Activated CD8-positive, alpha-beta memory T cell treated with anti-CD3 and anti-CD28 coated beads for 48 hours (primary cell): ENCODE results near the gene DIP2B.
"Not testable (repeated sequence)": the region's sequence is repeated elsewhere in the genome, so short reads cannot be mapped to it uniquely, and the experiment has no call there.

ENCODE experiments used
- DNase-seq, 3 experiments: peaks; one replicate each; pipeline ENCODE4 v3.0.0-alpha.2; 2020; ENCODE audit warnings: low read depth in 2 of 3, low spot score in 2 of 3

DIP2B gene

DNA sequence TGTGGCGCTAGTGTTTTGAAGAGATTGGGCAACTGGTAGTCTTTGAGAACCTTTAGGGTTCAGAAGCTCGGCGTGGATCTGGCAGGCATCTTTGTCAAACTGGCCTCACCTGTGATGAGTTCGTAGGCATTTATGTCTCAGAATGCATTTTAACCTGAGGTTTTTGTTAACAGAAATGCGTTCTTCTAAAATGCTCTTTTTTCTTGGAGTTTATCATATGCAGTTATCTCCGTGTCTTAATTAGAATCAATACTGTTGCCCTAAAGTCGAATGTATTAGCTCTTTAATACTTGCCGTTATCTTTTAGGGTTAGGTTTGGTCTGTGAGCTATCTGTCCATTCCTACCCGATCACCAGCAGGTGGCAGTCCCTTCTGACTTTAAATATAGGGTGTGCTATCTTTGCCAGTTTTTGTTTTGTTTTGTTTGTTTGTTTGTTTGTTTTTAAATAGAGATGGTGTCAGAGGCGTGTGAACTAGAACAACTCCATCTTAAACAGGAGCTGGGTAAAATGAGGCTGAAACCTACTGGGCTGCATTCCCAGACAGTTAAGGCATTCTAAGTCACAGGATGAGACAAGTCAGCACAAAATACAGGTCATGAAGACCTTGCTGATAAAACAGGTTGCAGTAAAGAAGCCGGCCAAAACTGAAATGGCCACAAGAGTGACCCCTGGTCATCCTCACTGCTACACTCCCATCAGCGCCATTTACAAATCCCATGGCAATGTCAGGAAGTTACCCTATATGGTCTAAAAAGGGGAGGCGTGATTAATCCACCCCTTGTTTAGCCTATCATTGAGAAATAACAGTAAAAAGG lies 260.5 kb downstream of the DIP2B start:
- no peak for DNase-seq

DNA sequence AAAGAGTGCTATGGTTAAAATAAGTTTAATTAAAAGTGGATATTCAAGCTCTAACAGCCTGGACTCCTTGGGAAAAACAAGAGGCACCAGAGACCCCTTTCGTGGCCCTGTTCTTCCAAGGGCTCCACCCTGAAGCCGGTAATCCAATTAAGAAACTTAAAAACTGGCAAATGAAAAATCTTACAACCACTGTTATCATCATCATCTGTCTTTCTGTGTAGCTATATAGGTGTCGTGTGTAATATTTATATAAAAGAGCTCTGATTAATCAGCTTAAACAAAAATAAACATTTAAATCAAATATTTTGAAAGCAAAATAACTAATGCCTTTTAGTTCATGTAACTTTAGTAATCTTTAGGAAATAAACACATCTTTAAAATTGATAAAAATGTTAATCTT lies 263.6 kb downstream of the DIP2B start:
- no peak for DNase-seq

DNA sequence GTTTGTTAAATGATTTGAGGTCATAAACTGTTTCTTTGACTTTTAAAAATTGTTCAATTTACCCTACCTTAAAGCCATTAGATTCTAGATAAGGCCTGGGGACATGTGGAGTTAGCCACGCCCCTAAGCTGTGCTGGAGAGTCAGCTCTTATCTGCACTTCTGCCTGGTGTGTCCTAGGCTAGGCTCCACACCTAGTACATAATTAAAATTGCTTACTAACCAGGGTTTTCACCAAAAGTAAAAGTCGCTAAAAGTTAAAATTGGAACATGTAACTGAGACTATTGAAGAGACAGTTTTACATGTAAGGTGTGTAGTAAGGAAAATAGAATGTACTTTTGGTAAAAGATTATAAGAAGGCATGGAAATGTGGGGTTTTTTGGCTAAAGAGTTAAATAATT lies 264.0 kb downstream of the DIP2B start:
- DNase-seq: not testable (repeated sequence)

DNA sequence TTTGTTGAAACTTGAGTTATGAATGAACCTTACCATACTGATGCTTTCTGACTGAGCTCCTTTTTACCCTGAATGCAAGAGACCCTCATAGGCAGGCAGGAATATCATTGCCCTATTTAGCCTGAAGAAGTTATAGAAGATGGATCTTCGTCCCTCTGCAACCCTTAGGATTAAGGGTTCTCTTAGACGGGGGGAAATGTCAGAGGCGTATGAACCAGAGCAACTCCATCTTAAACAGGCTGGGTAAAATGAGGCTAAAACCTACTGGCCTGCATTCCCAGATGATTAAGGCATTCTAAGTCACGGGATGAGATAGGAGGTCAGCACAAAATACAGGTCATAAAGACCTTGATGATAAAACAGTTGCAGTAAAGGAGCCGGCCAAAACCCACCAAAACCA lies 266.6 kb downstream of the DIP2B start:
- DNase-seq: no peak

DNA sequence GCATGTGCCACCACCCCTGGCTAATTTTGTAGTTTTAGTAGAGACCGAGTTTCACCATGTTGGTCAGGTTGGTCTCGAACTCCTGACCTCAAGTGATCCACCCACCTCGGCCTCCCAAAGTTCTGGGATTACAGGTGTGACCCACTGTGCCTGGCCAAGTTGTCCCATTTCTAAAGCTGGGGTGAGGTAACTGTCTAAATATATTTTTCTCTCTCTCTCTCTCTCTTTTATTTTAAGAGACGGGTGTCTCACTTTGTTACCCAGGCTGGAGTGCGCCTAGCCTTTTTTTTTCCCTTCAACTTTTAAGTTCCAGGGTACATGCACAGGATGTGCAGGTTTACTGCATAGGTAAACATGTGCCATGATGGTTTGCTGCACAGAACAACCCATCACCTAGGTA lies 267.7 kb downstream of the DIP2B start:
- DNase-seq: no peak

DNA sequence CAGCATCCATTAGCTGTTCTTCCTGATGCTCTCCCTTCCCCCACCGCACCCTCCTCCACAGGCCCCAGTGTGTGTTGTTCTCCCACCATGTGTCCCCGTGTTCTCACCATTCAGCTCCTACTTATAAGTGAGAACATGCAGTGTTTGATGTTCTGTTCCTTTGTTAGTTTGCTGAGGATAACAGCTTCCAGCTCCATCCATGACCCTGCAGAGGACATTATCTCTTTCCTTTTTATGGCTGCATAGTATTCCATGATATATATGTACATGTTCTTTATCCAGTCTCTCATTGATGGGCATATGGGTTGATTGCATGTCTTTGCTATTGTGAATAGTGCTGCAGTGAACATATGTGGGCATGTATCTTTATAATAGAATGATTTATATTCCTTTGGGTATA lies 268.1 kb downstream of the DIP2B start:
- DNase-seq: no peak

DNA sequence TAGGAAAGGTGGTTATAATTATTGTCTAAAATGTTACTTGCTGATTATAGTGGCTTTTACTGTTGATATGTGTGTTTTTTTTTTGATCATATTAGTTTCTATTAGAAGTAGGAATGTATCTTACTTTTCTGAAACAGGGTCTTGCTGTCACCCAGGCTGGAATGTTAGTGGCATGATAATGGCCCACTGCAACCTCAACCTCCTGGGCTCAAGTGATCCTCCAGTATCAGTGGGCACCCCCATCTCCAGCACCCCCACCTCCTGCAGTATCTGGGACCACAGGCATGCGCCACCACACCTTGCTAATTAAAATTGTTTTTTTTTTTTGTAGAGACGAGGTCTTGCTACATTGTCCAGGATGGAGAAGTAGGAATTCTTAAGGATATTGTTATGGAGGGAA lies 270.5 kb downstream of the DIP2B start:
- DNase-seq: no peak

DNA sequence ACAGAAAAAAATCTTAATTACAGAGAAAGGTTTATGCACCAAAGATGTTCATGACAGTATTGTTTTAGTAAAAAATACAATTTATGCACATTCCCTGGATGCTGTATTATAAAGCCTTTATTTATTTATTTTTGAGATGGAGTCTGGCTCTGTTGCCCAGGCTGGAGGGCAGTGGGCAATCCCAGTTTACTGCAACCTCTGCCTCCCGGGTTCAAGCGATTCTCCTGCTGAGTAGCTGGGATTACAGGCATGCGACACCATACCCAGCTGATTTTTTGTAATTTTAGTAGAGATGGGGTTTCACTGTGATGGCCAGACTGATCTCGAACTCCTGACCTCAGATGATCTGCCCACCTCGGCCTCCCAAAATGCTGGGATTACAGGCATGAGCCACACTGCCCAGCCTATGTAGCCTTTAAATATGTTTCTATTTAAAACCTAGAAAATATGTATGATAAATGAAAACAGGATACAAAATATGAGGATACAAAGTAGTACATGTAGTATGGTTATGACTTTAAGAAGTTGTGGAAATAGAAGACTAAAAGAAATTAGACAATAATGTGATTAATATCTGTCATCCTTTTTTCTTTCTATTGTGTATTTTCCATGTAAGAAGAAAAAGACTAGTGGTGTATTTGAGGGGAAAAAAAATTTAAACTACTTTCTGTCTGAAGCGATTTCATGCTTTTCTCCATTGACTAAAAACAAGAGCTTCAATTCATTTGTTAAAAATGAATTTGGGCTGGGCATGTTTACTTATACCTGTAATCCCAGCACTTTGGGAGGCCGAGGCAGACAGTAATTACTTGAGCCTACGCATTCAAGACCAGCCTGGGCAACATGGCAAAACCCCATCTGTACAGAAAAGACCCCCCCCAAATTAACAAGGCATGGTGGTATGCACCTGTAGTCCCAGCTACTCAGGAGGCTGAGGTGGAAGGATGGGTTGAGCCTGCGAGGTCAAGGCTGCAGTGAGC lies 272.3 kb downstream of the DIP2B start:
- no peak for DNase-seq

DNA sequence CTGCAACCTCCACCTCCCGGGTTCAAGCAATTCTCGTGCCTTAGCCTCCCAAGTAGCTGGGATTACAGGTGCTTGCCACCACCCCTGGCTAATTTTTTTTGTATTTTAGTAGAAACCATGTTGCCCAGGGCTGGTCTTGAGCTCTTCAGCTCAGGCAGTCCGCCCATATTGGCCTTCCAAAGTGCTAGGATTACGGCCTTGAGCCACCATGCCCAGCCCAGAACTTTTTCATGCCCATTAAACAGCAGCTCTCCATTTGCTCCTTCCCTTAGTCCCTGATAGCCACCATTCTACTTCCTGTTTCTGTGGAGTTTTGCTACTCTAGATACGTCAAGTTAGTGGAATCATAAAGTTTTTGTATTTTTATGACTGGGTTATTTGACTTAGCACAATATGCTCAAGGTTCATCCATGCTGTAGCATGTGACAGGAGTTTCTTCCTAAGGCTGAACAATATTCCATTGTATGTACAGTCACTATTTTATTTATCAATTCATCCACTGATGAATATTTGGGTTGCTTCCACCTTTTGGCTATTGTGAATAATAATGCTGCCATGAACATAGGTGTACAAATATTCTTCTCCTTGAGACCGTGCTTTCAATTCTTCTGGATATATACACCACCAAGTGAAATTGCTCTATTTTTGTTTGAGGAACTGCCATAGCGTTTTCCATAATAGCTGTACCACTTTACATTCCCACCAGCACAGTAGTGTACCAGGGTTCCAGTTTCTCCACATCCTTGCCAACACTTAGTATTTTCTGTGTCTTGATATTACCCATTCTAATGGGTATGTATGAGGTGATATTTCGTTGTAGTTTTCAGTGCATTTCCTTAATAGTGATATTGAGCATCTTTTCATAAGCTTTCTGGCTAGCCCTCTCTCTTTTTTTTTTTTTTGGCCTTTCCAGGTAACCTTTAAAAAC lies 274.1 kb downstream of the DIP2B start:
- DNase-seq: no peak

DNA sequence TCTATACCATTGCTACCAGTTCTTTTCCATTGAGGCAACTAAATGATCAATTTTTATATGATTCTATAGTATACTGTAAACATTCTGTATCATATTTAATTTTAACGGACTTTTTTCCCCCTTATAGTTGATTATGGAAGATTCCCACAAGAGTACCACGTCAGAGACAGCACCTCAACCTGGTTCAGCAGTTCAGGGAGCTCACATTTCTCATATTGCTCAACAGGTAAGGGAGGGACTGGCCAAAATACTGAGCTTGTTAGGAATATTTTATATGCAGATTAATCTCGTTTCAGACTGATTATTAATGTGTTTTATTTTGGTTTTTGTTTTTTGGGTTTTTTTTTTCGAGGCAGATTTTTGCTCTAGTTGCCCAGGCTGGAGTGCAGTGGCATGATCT lies 275.2 kb downstream of the DIP2B start:
- DNase-seq: no peak

DNA sequence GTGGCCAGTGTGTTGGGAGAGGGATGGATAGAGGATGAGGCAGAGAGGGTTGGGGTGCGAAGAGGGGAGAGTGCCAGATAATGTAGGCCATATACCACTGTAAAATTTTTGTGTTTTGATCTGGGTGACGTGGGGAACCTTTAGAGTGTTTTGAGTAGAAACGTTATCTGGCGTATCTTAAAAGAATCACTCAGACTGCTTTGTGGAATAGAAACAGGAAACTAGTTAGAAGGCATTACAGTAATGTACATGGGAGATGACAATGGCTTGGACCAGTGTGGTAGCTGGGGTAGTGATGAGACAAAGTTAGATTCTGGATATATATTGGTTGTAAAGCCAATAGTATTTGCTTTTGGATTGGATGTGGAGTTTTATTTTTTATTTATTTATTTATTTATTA lies 279.7 kb downstream of the DIP2B start:
- no peak for DNase-seq

DNA sequence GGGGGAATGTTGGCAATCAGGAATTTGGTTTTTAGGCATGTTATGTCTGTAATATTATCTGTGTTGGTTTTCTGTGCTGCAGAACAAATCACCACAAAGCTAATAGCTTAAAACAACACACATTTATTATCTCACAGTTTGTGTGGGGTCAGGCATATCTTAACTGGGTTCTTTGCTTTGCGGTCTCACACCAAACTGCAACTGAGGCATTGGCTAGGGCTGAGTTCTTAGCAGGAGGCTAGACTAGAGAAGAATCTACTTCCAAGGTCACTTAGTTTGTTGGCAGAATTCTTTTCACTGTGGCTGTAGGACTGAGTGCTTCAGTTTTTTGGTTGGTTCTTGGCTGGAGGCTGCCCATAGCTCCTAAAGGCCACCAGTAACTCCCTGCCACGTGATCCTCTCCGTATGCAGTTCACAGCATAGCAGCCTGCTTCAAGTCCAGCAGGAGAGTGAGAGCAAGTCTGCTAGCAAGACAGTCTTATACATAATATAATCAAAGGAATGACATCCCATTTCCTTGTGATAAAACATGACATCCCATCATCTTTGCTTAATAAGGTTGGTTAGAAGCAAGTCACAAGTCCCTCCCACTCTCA lies 280.7 kb downstream of the DIP2B start:
- no peak for DNase-seq

DNA sequence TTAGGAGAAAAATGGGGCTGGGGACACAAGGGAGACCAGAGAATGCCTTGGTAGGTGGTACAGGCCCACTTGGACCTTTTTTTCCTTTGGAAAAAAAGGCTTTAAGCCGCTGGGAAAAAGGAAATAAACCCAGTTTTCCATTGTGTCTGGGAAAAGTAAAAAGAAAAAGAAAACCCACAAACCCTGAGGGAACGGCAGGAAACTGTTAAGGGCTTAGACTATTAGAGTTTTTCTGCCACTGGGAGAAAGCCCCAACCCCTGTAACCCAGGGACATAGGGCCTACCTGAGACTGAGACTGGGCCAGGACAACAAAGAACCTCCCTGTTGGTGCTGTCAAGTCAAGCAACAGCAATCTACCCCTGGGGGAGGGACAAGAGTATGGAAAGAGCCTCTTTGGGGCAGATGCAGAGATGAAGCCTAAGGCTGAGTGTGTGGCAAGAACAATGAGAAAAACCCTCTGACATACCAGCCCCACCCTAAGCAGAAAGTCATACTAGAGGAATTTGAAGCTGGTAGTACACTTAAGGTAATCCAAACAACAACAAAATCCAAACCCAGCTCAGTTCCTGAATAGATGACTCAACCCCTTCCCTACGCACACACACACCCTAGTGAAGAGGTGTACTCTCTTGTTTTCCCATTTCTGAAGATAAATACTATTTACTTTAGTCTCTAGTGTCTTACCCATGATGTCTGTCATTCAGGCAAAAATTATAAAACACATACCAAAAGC lies 281.9 kb downstream of the DIP2B start:
- DNase-seq: no peak

DNA sequence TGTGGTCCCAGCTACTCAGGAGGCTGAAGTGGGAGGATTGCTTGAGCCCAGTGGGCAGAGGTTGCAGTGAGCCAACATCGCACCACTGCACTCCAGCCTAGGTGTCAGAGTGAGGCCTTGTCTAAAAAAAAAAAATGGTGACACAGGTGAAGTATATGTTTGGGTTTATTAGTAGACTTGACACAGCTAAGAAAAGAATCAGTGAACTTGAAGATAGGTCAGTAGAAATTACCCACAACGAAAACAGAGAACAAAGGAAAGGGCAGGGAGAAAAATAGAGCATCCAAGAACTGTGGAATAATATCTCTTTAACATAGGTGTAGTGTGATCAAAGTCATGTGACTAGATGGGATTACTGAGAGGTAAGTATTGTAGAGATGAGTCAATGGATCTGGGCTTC lies 282.8 kb downstream of the DIP2B start:
- no peak for DNase-seq

DNA sequence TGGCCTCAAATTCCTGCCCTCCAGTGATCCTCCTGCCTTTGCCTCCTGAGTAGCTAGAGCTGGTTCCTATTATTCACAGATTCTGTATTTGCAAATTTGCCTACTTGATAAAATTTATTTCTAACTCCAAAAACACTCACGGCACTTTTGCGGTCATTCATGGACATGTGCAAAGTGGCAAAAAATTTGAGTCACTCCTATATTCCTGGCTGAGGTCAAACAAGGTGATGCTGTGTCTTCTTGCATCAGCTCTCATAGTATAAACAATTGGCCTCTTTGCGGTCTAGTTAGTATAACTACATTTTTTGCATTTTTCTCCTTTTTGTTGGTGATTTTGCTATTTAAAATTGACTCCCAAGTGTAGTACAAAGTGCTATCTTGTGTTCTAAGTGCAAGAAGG lies 283.8 kb downstream of the DIP2B start:
- no peak for DNase-seq

DNA sequence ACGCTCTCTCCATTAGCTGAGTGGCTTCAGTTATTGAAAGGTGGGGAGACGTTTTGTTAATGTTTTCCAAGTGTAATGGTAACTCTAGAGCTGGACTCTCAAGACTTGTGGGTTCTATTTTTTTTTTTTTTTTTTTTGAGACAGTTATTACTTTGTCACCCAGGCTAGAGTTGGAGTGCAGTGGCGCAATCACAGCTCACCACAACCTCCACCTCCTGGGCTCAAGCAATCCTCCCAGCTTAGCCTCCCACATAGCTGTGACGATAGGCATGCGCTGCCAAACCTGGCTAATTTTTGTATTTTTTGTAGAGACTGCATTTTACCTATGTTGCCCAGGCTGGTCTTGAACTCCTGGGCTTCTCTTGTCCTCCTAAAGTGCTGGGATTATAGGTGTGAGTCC lies 285.3 kb downstream of the DIP2B start:
- no peak for DNase-seq
